Heart left ventricle (tissue), 16 donors: ENCODE results near the gene RAB4B. TPM values are rescaled to one million over a fixed set of nuclear protein-coding genes. Genes with fewer than 3 reads are reported as not detected.
"Not testable (repeated sequence)": the region's sequence is repeated elsewhere in the genome, so short reads cannot be mapped to it uniquely, and the experiment has no call there.

Experiments
- ATAC-seq, 4 donors: fragments of 200-7000 bp; cut with Tn5 transposase; one replicate each; pipeline ENCODE4 v1.9.1; 2020 to 2022; ENCODE audit warnings: moderate library complexity in 4 of 4, mild to moderate bottlenecking in 3 of 4, moderate number of reproducible peaks in 1 of 4
- DNase-seq, 5 donors: peaks; one replicate each; pipeline ENCODE4 v3.0.0-alpha.2; 2020
- H3K27ac ChIP-seq, 12 donors: fragments of 200-600 bp; sonication (generic) in 4 of 12; one replicate each; pipeline versions ENCODE4 v1.5.0 to v1.8.0; 2016 to 2022; ENCODE audit warnings: mild to moderate bottlenecking in 2 of 12
- H3K27me3 ChIP-seq, 9 donors: fragments of 200-600 bp; sonication (generic) in 2 of 9; one replicate each; pipeline versions ENCODE4 v1.5.1 to v1.8.0; 2016 to 2022; ENCODE audit warnings: mild to moderate bottlenecking in 3 of 9
- H3K36me3 ChIP-seq, 9 donors: fragments of 200-600 bp; sonication (generic) in 2 of 9; one replicate each; pipeline versions ENCODE4 v1.5.0 to v1.8.0; 2018 to 2022; ENCODE audit warnings: mild to moderate bottlenecking in 2 of 9
- H3K4me1 ChIP-seq, 12 donors: fragments of 200-600 bp; sonication (generic) in 4 of 12; one replicate each; pipeline versions ENCODE4 v1.5.0 to v1.8.0; 2016 to 2022; ENCODE audit warnings: mild to moderate bottlenecking in 3 of 12
- H3K4me3 ChIP-seq, 12 donors: fragments of 200-600 bp; sonication (generic) in 4 of 12; one replicate each; pipeline versions ENCODE4 v1.5.0 to v1.8.0; 2017 to 2022; ENCODE audit warnings: mild to moderate bottlenecking in 9 of 12, moderate library complexity in 4 of 12
- H3K9me3 ChIP-seq, 12 donors: fragments of 200-600 bp; sonication (generic) in 4 of 12; one replicate each; pipeline versions ENCODE4 v1.5.0 to v1.8.0; 2016 to 2022; ENCODE audit warnings: mild to moderate bottlenecking in 1 of 12
- POLR2A ChIP-seq, 2 donors: fragments of 450-650 bp; IDR thresholded peaks; one replicate each; pipeline ENCODE4 v1.6.1; 2017; ENCODE audit warnings: antibody characterized with exemption in 2 of 2, mild to moderate bottlenecking in 2 of 2, moderate library complexity in 2 of 2
- WGBS, 4 donors: extraction: QIAGEN DNeasy Blood & Tissue Kit in 2 of 4; methylation state at CpG; one replicate each; pipeline versions ENCODE4 v1.1.5 to v1.1.7; 2013 to 2018; 5-methylcytosine and 5-hydroxymethylcytosine counted together
- intact Hi-C, 10 donors: fragments of 100-400 bp; cut with DNase I; formaldehyde crosslinking; loops; one replicate each; pipeline versions ENCODE4 v1.11.1 to v1.14.2; 2022
- polyA plus RNA-seq, 2 donors: library from polyadenylated mRNA; stranded (reverse); fragments of 200-250 nt; gene quantifications; one replicate each; pipeline ENCODE4 v1.2.3, GENCODE V29; 2013
- total RNA-seq, 9 donors: library from RNA; depleted of rRNA in 2 of 9; stranded (reverse); fragments of >200 nt in 2 of 9; fragmentation: NEBNext Ultra II Directional in 3 of 9; extraction: Animal tissue kit (Norgen Biotek cat#: 25700) in 3 of 9; gene quantifications; one replicate each; pipeline versions ENCODE4 v1.1.0 to v1.2.4, GENCODE V29; 2016 to 2023
- TF ChIP-seq, protein P1 (sequence below), 12 donors: fragments of 200-600 bp; sonication (generic) in 4 of 12; IDR thresholded peaks; one replicate each; pipeline versions ENCODE4 v1.5.0 to v1.8.0; 2018 to 2022; ENCODE audit warnings: antibody characterized with exemption in 12 of 12, mild to moderate bottlenecking in 5 of 12
- donor health status: ischemic (EF 13 %, LVEDD 7.1; RV severe dilation, severe dysfunction).
- donor health status: healthy with polysubstance abuse.
- donor health status: DM: no; HTN: yes; CAD: no.
- donor health status: DM: no; HTN: no; CAD: no.
- donor health status: ischemic (EF 25% LVEDD 6.9; RV normal size, moderate dysfunction).
- donor health status: ischemic (EF 25% LVEDD 5.7; RV mildly dilated, moderate dysfunction).
- donor health status: healthy.
- donor health status: DM: yes; HTN: yes; CAD: no.
- donor health status: ischemic (EF 35%, LVEDD 5.7; RV mildly dilated, moderate dysfunction).
- donor health status: nonischemic (EF 11% LVEDD 7.7; RV severe dilation, severe dysfunction).
- donor health status: DM: yes; HTN: yes; CAD: no.
- donor health status: PGD.
- donor health status: ischemic (EF 29% LVEDD 5.4; RV normal size, mild dysfunction).
- donor health status: nonischemic (EF 23%, LVEDD 6.1; RV moderate dilation, normal function).

The RAB4B gene
- total and polyA plus RNA-seq, 11 donors: 12.3 to 50.1 (median 17.2) TPM

DNA sequence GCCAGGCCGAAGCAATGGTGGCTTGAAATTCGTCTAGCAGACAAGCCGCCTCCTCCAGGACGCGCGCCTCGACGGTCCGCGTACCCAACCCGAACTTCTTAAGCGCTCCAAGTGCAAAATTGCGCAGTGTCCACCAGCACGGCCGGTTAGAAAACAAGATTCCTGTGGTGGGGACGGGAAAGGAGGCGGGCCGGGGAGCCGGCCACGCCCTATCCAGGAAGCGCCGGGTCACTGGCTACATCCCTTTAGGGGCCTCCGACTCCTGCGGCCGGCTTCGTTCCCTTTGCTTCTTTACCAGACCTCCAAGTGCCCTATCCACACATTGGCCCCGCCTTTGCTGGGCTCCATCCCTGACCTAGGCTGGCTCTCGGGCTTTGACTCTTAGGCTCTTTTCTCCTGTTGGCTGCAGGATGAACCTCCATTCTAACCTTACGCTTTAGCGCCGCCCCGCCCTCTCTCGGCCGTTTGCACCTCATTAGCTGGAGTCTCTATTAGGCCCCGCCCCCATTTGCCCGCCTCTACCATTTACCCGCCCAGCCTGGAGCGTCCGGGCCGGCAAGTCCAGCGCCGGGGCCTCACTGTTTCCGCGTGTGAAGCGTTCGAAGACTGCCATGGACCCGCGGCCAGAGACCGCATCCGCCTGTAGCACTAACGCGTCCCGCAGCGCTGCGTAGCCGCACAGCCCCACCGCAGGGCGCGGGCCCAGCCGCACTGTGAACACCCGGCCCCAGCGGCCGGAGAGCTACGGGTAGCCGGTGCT is 32.8 kb downstream of the RAB4B start:
- H3K9me3 ChIP-seq, H3K27me3 ChIP-seq: not testable (repeated sequence)
- TF ChIP-seq, protein P1, sequence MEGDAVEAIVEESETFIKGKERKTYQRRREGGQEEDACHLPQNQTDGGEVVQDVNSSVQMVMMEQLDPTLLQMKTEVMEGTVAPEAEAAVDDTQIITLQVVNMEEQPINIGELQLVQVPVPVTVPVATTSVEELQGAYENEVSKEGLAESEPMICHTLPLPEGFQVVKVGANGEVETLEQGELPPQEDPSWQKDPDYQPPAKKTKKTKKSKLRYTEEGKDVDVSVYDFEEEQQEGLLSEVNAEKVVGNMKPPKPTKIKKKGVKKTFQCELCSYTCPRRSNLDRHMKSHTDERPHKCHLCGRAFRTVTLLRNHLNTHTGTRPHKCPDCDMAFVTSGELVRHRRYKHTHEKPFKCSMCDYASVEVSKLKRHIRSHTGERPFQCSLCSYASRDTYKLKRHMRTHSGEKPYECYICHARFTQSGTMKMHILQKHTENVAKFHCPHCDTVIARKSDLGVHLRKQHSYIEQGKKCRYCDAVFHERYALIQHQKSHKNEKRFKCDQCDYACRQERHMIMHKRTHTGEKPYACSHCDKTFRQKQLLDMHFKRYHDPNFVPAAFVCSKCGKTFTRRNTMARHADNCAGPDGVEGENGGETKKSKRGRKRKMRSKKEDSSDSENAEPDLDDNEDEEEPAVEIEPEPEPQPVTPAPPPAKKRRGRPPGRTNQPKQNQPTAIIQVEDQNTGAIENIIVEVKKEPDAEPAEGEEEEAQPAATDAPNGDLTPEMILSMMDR (IDR thresholded peaks at IDR 0.05): peak in 3 of 12 donors; percentile 11 to 34 (median 18)
- peak; percentile 81 to 92 (median 90) for ATAC-seq
- H3K4me3 ChIP-seq: peak overlapping the region in 11 of 12 donors; percentile 35 to 65 (median 54)
- H3K27ac ChIP-seq: peak overlapping the region; percentile 20 to 87 (median 80)
- peaks cover 0 to 37% (median 28%) of the 10 kb centered on the region in 9 donors for H3K36me3 ChIP-seq
- DNase-seq: peak; percentile 79 to 90 (median 86)
- intact Hi-C loops: loop anchor here in 1 of 10 donors (2.0 kb wide), 1 partner anchor 60 kb away; the partner anchor contains the start of genes ACTMAP and SNRPA
- WGBS, 4 donors: 1 to 5% (median 3%) methylated on average over 32 to 65 of the region's 65 CpGs
- peaks cover 13 to 70% (median 50%) of the 10 kb centered on the region in 12 donors for H3K4me1 ChIP-seq

DNA sequence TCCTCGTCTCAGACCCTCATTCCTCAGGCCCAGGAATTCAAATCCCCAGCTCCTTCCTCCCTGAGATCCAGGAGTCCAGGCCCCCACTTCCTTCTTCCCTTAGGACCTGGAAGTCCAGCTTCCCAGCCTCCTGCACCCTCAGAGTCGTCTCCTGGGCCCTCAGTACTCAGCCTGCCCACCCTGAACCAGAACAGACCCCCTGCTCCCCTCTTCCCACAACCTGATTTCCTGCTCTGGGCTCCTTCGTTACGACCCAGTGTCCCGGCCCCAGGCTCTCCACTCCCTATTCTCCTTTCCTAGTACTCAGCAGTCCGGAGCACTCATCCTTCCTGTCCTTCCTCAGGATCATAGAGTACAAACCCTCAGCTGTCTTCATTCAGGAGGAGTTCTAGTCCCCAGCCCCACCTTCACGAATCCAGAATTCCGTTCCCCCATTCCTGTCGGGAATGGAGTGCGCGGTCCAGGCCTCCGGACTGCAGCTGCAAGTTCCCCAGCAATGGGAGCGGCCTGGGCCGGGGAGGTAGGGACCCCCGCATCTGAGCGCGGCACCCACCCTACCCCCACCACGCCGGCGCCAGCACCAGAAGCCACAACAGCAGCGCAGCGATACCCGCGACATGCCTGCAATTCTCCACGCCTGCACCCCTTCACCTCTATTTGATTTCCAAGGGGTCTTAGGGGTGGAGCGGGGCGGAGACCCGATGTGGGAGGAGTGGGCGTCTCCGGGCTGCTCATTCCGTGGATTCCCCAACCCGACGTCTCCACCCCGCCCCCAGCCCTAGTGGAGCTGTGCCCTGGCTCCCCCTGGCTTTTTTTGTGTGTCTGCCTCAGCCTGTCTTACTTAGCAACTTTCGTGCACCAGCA is 33.7 kb downstream of the RAB4B start:
- no peak for ATAC-seq
- peak overlapping the region; percentile 20 to 87 (median 78) for H3K27ac ChIP-seq
- intact Hi-C loops: loop anchor here in 1 of 10 donors (2.0 kb wide), 1 partner anchor 61 kb away; the partner anchor contains the start of genes ACTMAP and SNRPA
- H3K4me1 ChIP-seq: peaks cover 12 to 61% (median 41%) of the 10 kb centered on the region in 12 donors
- peaks cover 0 to 32% (median 27%) of the 10 kb centered on the region in 9 donors for H3K36me3 ChIP-seq
- DNase-seq: peak in 1 of 5 donors; percentile 26
- H3K9me3 ChIP-seq: no peaks in the 10 kb centered on the region
- peak overlapping the region in 11 of 12 donors; percentile 35 to 65 (median 54) for H3K4me3 ChIP-seq
- 39 to 53% (median 49%) methylated on average over 24 to 35 of the region's 35 CpGs for WGBS, 4 donors
- TF ChIP-seq, protein P1 (IDR thresholded peaks at IDR 0.05): no peak
- TF ChIP-seq POLR2A (IDR thresholded peaks at IDR 0.05): no peak
- no peaks in the 10 kb centered on the region for H3K27me3 ChIP-seq

DNA sequence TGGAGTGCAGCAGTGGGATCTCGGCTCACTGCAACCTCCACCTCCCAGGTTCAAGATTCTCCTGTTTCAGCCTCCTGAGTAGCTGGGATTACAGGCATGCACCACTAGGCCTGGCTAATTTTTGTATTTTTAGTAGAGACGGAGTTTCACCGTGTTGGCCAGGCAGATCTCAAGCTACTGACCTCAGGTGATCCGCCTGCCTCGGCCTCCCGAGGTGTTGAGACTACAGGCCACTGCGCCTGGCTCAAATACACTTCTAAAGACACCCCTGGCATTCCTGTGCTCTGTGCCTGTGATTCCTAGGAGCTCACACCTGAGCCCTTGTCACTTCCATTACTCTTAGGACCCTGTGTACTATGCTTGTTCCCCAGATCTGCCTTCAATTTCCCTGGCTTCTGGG is 34.5 kb downstream of the RAB4B start:
- WGBS, 4 donors: 92 to 97% (median 94%) methylated on average over 7 of the region's 7 CpGs
- peak in 1 of 5 donors; percentile 18 for DNase-seq

DNA sequence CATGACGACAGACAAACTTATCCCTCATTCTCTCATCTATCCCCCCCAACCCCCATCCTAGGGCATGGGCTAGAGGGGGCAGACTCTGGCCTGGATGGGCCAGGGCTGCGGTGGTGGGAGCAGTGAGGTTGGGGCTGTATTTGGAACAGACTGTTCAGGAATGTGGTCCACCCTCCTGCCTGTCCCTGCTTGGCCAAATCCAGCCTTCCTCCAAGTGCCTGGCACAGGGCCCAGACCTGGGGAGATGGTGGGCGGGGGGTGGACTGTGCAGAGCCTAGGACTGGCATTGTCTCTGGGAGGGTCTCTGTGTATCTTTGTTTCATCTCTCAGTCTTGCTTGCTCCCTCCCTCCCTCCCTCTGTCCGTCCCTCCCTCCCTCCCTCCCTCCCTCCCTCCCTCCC is 35.1 kb downstream of the RAB4B start:
- intact Hi-C loops: no loop called here
- no peak for ATAC-seq
- Histone ChIP-seq H3K4me1 (peaks cover 4 to 46% (median 30%) of the 10 kb centered on the region in 12 donors), H3K36me3 (peaks cover 0 to 19% (median 13%) of the 10 kb centered on the region in 9 donors), H3K4me3 (no peak overlapping the region), H3K27ac (no peak overlapping the region), H3K9me3 (no peaks in the 10 kb centered on the region), H3K27me3 (no peaks in the 10 kb centered on the region)
- DNase-seq: no peak
- WGBS, 4 donors: 17 to 26% (median 23%) methylated on average over 4 of the region's 4 CpGs
- TF ChIP-seq POLR2A (IDR thresholded peaks at IDR 0.05): no peak
- TF ChIP-seq, protein P1 (IDR thresholded peaks at IDR 0.05): no peak

More for the DNA sequence above, 34.5 kb downstream of the RAB4B start:
- H3K27me3 ChIP-seq, ATAC-seq, H3K4me3 ChIP-seq, H3K9me3 ChIP-seq, H3K27ac ChIP-seq, intact Hi-C loops: not testable (repeated sequence)
- Histone ChIP-seq H3K36me3 (peaks cover 0 to 25% (median 20%) of the 10 kb centered on the region in 9 donors), H3K4me1 (peaks cover 5 to 52% (median 33%) of the 10 kb centered on the region in 12 donors)
